ENCODE results near the gene SERPINB10.

SERPINB10 gene

GRCh38 chr18:63907664-63908063 lies at the start of gene SERPINB10:
Gene SERPINB10 (plus strand): TSS chr18:63907958. CDS start chr18:63915511, 7,553 bp downstream.
- 0 out of 2 replicates have a peak, but pooled peaks cover 3% of the 10 kb centered on the region for H3F3A ChIP-seq (ENCODE audit: insufficient read depth, low read length)
- H3K9me3 ChIP-seq (replicated peaks; ENCODE audit: insufficient read depth, low read length) = no peaks in the 10 kb centered on the region
- no peaks in the 10 kb centered on the region for H4K20me1 ChIP-seq (ENCODE audit: insufficient read depth, low read length)
- H3K4me3 ChIP-seq (ENCODE audit: low read length) = no peak within 1 kb of the TSS
- H3K27ac ChIP-seq (ENCODE audit: low read length) = no peak within 1 kb of the TSS; the same call in 1 of the 2 replicates
- H3K79me2 ChIP-seq (ENCODE audit: low read length) = no peaks in the 10 kb centered on the region
- DNase-seq = peak; percentile 63
- no peak for TF ChIP-seq EZH2phosphoT487 (IDR thresholded peaks at IDR 0.05; ENCODE audit: low read length)
- TF ChIP-seq EZH2 (optimal IDR thresholded peaks at IDR 0.05; ENCODE audit: low read depth, low read length) = no peak
- no peak for TF ChIP-seq CTCF (IDR thresholded peaks at IDR 0.05; ENCODE audit: low read length)
- H3K9ac ChIP-seq (ENCODE audit: low read length) = no peak within 1 kb of the TSS
- no peaks in the 10 kb centered on the region for H3K9me2 ChIP-seq (replicated peaks; ENCODE audit: insufficient read depth, low read length)
- no peaks in the 10 kb centered on the region for H3K36me3 ChIP-seq (replicated peaks; ENCODE audit: insufficient read depth, low read length)
- H3K4me1 ChIP-seq (ENCODE audit: low read length) = peaks cover 27% of the 10 kb centered on the region
- peak within 1 kb of the TSS; percentile 3; the same call in 1 of the 2 replicates for H2AFZ ChIP-seq (ENCODE audit: low read length)
- no peaks in the 10 kb centered on the region for H3K27me3 ChIP-seq (replicated peaks; ENCODE audit: insufficient read depth, low read length)
- peak within 1 kb of the TSS; percentile 22; the same call in 1 of the 2 replicates for H3K4me2 ChIP-seq (ENCODE audit: low read depth, low read length)

DNA sequence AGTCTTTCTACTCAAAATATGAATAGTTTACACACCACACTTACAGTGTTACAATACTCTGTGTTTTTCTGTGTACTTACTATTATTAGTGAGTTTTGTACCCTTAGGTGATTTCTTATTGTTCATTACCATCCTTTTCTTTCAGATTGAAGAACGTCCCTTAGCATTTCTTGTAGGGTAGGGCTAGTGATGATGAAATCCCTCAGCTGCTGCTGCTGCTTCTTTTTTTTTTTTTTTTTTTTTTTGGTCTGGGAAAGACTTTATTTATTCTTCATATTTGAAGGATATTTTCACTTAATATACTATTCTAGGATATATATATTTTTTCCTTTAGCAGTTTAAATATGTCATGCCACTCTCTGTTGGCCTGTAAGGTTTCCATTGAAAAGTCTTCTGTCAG lies 49.3 kb upstream of the SERPINB10 start:
- H3K4me3 ChIP-seq (ENCODE audit: low read length) = no peak overlapping the region
- no peaks in the 10 kb centered on the region for H3K36me3 ChIP-seq (replicated peaks; ENCODE audit: insufficient read depth, low read length)
- DNase-seq = no peak
- H3F3A ChIP-seq (ENCODE audit: insufficient read depth, low read length) = no peaks in the 10 kb centered on the region
- TF ChIP-seq EZH2 (optimal IDR thresholded peaks at IDR 0.05; ENCODE audit: low read depth, low read length) (no peak), CTCF (IDR thresholded peaks at IDR 0.05; ENCODE audit: low read length) (no peak), EZH2phosphoT487 (IDR thresholded peaks at IDR 0.05; ENCODE audit: low read length) (no peak)
- no peak overlapping the region for H3K9ac ChIP-seq (ENCODE audit: low read length)
- no peaks in the 10 kb centered on the region for H3K27me3 ChIP-seq (replicated peaks; ENCODE audit: insufficient read depth, low read length)
- no peak overlapping the region for H2AFZ ChIP-seq (ENCODE audit: low read length)
- no peak overlapping the region for H3K27ac ChIP-seq (ENCODE audit: low read length)
- H3K4me2 ChIP-seq (ENCODE audit: low read depth, low read length) = no peak overlapping the region
- no peaks in the 10 kb centered on the region for H3K9me2 ChIP-seq (replicated peaks; ENCODE audit: insufficient read depth, low read length)
- H4K20me1 ChIP-seq (ENCODE audit: insufficient read depth, low read length) = no peaks in the 10 kb centered on the region
- no peaks in the 10 kb centered on the region for H3K9me3 ChIP-seq (replicated peaks; ENCODE audit: insufficient read depth, low read length)
- no peaks in the 10 kb centered on the region for H3K4me1 ChIP-seq (ENCODE audit: low read length)
- no peaks in the 10 kb centered on the region for H3K79me2 ChIP-seq (ENCODE audit: low read length)

DNA sequence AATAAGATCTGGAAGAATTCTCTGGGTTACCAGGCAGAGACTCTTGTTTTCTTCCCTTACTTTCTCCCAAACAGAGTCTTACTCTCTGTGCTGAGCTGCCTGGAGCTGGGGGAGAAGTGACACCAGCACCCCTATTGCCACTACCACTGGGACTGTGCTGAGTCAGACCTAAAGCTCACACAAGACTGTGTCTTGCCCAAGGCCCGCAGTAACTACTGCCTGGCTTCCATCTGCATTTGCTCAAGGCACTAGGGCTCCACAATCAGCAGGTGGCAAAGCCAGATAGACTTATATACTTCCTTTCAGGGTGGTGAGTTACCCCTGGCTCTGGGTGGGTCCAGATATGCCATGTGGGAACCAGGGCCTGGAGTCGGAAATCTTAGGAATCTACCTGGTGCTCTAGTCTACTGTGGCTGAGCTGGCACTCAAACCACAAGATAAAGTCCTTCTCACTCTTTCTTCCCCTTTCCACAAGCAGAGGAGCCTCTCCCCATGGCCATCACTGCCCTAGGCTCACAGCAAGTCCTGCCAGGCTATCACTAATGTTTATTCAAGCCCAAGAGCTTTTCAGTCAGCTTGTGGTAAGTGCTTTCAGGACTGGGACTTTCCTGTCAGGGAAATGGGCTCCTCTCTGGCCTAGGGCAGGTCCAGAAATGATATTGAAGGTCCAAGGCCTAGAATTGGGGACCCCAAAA lies 47.8 kb upstream of the SERPINB10 start:
- Histone ChIP-seq H3K4me2 (ENCODE audit: low read depth, low read length) (no peak overlapping the region), H3K79me2 (ENCODE audit: low read length) (no peaks in the 10 kb centered on the region), H3F3A (ENCODE audit: insufficient read depth, low read length) (no peaks in the 10 kb centered on the region), H4K20me1 (ENCODE audit: insufficient read depth, low read length) (no peaks in the 10 kb centered on the region), H3K27me3 (replicated peaks; ENCODE audit: insufficient read depth, low read length) (no peaks in the 10 kb centered on the region), H3K27ac (ENCODE audit: low read length) (no peak overlapping the region), H3K9me3 (replicated peaks; ENCODE audit: insufficient read depth, low read length) (no peaks in the 10 kb centered on the region), H2AFZ (ENCODE audit: low read length) (no peak overlapping the region), H3K4me1 (ENCODE audit: low read length) (no peaks in the 10 kb centered on the region), H3K9me2 (replicated peaks; ENCODE audit: insufficient read depth, low read length) (no peaks in the 10 kb centered on the region), H3K36me3 (replicated peaks; ENCODE audit: insufficient read depth, low read length) (no peaks in the 10 kb centered on the region), H3K9ac (ENCODE audit: low read length) (no peak overlapping the region), H3K4me3 (ENCODE audit: low read length) (no peak overlapping the region)
- no peak for TF ChIP-seq EZH2phosphoT487 (IDR thresholded peaks at IDR 0.05; ENCODE audit: low read length)
- TF ChIP-seq CTCF (IDR thresholded peaks at IDR 0.05; ENCODE audit: low read length) = no peak
- TF ChIP-seq EZH2 (optimal IDR thresholded peaks at IDR 0.05; ENCODE audit: low read depth, low read length) = no peak
- no peak for DNase-seq
